HPDE6-E6E7 (cell line): ENCODE measurements around the gene C6orf136.

Experiments
- DNase-seq: peaks from one replicate; pipeline ENCODE4 v3.0.0; 2011; ENCODE audit warnings: missing footprints; ENCODE audit errors: extremely low spot score

Gene C6orf136

GRCh38 chr6:30686009-30686907 is 39.3 kb downstream of the C6orf136 start, which contains the start of gene PPP1R18:
PPP1R18 (minus strand) TSS chr6:30686645; CDS start chr6:30686018, 627 bp downstream.
- DNase-seq, result no peak

GRCh38 chr6:30686908-30687658 is 40.1 kb downstream of the C6orf136 start:
- DNase-seq, result peak; percentile 93

- DNase-seq, result no peak
These were observed 40.9 kb downstream of the C6orf136 start for GRCh38 chr6:30687659-30688431.

GRCh38 chr6:30688569-30688968 is 41.6 kb downstream of the C6orf136 start:
- no peak for DNase-seq

DNA sequence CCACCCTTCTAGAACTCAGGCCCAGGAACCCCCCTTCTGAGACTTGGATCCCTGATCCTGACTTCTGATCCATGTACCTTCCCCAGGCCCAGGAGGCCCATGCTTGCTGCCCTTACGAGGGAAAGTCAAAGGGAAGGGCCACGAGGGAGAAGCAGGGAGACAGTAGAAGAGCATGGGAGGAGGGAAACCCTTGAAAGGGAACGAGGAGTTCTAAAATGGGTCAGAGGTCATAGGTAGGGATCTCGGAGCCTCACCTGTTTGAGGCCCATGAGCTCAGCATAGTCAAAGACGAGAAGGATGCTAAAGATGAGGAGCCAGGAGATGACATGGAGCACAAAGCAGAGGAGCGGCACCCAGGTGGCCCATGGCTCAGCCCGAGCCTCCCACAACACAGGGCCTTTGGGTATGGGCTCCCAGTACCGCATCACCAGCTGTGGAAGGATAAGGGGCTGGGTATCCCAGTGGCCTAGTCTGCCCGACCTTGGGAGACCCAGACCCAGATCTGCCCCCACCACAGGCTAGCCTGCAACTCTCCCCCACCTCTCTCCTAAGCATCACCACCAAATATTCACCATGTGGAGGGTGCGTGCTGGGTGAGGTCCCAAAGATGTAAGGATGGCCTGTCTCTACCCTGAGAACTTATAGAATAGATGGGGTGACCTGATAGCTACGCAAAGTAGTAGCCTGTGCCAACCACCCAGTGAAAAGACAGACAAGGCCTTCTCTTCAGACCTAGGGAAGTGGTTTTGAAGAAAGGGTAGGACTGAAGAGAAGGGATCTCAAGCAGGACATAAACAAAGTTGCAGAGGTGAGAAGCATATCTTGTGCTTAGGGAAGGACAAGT is 42.3 kb downstream of the C6orf136 start:
- DNase-seq, result no peak

DNA sequence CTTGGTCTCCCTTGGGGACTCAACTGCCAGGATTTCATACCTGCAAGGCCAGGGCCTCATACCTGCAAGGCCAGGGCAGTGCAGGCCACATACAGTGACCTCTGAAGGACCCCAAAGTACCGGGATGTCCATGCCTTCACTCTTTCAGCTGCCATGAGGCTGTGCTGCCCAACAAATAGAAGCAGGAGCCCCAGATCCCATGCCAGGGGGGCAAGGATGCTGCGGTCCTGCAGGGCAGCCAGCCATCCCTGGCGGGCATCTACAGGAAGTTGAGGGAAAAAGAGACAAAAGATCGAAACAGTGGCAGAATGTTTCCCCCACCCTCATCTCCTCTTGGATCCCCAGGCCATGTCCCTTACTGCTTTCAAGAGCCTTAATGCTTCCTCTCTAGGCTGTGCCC is 43.1 kb downstream of the C6orf136 start:
- no peak for DNase-seq

- peak; percentile 77 for DNase-seq
These were observed 43.7 kb downstream of the C6orf136 start, which contains the start of gene NRM for GRCh38 chr6:30690403-30691207. NRM (minus strand) TSS chr6:30690984; CDS start chr6:30690974, 10 bp downstream.

GRCh38 chr6:30691208-30691847 is 44.4 kb downstream of the C6orf136 start:
- DNase-seq, result no peak

DNA sequence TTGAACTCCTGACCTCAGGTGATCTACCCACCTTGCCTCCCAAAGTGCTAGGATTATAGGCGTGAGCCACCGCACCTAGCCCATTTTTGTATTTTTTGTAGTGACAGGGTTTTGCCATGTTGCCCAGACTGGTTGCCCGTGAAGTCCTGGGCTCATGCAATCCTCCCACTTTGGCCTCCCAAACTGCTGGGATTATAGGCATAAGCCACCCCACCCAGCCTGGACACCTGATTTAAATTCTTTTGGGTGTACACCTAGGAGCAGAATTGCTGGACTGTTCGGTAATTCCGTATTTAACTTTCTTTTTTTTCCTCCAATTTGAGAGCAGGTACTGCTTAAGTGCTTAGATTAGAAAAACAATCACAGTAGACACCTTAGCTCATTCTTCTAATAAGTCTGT is 49.5 kb downstream of the C6orf136 start:
- DNase-seq, result no peak

GRCh38 chr6:30700340-30700739 is 53.4 kb downstream of the C6orf136 start:
- DNase-seq, result no peak
